GM19238 (cell line): ENCODE data around the gene ISG20L2.

Experiments
- DNase-seq: peaks from one replicate; pipeline ENCODE4 v3.0.0; 2011; ENCODE audit warnings: low spot score; ENCODE audit not compliant: insufficient read length

Gene ISG20L2

GRCh38 chr1:156707417-156708217 lies 20.9 kb downstream of the ISG20L2 start:
- DNase-seq, result no peak

- DNase-seq, result no peak
Observed at GRCh38 chr1:156706657-156707416, 21.7 kb downstream of the ISG20L2 start.

GRCh38 chr1:156705918-156706656 lies 22.5 kb downstream of the ISG20L2 start:
- peak; percentile 57 for DNase-seq

- no peak for DNase-seq
Observed at GRCh38 chr1:156705321-156705917, 23.1 kb downstream of the ISG20L2 start, which contains the start of gene CRABP2. TSS of gene CRABP2 (minus strand) at chr1:156705583. CDS start at chr1:156705446, 137 bp downstream.

GRCh38 chr1:156704930-156705320 lies 23.6 kb downstream of the ISG20L2 start:
- no peak for DNase-seq

GRCh38 chr1:156704166-156704711 lies 24.3 kb downstream of the ISG20L2 start:
- no peak for DNase-seq

- no peak for DNase-seq
Observed at GRCh38 chr1:156703741-156704140, 24.8 kb downstream of the ISG20L2 start.

- DNase-seq, result no peak
Observed at GRCh38 chr1:156703336-156703735, 25.2 kb downstream of the ISG20L2 start.

- DNase-seq, result no peak
Observed at GRCh38 chr1:156700736-156701531, 27.6 kb downstream of the ISG20L2 start.

GRCh38 chr1:156698995-156699394 lies 29.6 kb downstream of the ISG20L2 start:
- DNase-seq, result no peak

GRCh38 chr1:156697481-156697880 lies 31.1 kb downstream of the ISG20L2 start:
- DNase-seq, result no peak

- DNase-seq, result no peak
Observed at GRCh38 chr1:156696755-156697154, 31.8 kb downstream of the ISG20L2 start.

GRCh38 chr1:156694690-156694962 lies 33.9 kb downstream of the ISG20L2 start:
- no peak for DNase-seq

GRCh38 chr1:156693848-156694689 lies 34.5 kb downstream of the ISG20L2 start:
- DNase-seq, result no peak

- DNase-seq, result no peak
Observed at GRCh38 chr1:156692925-156693847, 35.4 kb downstream of the ISG20L2 start.

GRCh38 chr1:156692441-156692924 lies 36.1 kb downstream of the ISG20L2 start:
- no peak for DNase-seq

- no peak for DNase-seq
Observed at GRCh38 chr1:156691665-156692440, 36.7 kb downstream of the ISG20L2 start.

GRCh38 chr1:156691191-156691590 lies 37.4 kb downstream of the ISG20L2 start:
- DNase-seq, result no peak
